HL-60/S4 treated with retinoic acid at 250 ng/mL for 4 days and 3 days (cell line): ENCODE data around the gene COL23A1.

Experiments used
- in situ Hi-C: fragments of 300-500 bp; cut with MboI; formaldehyde crosslinking; loops from 2 replicates; pipeline ENCODE4 v1.7.0; 2022; ENCODE audit warnings: low sequenced_read_pairs

COL23A1 gene

GRCh38 chr5:178278358-178279023 is 311.7 kb downstream of the COL23A1 start:
- in situ Hi-C loops = no loop called here

DNA sequence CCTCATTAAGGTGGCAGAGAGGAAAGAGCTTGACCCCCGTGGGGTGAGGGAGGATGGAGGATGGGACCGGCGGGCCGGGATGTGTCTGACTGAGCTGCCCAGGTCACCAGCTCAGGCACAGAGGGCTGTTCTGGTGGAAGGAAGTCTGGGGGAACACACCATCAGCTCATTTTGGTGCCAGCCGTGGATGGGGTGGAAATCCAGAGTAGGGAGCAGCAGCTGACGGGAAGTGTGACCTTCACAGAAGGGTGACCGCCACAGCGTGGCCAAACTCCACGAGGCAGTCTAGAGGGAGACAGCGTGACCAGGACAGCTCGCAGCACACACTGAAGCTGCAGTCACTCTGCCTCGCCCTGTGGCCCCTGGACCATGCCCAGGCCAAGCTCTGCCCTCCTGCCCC is 312.3 kb downstream of the COL23A1 start:
- in situ Hi-C loops = no loop called here

DNA sequence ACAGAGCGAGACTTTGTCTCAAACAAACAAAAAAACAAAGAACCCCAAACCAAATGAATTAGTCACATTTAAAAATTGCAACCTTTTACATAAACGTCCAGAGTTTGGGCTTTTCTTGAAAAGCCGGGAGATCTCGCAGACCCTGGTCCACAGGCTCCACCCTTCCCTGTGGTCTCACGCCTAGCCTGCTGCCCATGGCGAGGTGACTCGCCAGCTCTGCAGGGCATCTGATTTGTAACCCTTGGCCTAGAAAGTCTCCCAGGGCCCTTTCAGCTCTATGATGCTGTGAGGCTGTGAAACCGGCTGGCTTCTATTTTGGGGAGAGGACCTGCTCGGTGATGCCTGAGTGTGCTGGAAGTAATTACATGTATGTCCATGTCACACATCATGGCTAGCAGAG is 312.8 kb downstream of the COL23A1 start:
- in situ Hi-C loops = no loop called here

- in situ Hi-C loops = no loop called here
Measured at GRCh38 chr5:178274781-178275537, 315.2 kb downstream of the COL23A1 start.

- in situ Hi-C loops = no loop called here
Measured at GRCh38 chr5:178273665-178274541, 316.3 kb downstream of the COL23A1 start.

GRCh38 chr5:178273041-178273440 is 317.2 kb downstream of the COL23A1 start:
- in situ Hi-C loops = no loop called here

- in situ Hi-C loops = no loop called here
Measured at GRCh38 chr5:178272591-178272990, 317.6 kb downstream of the COL23A1 start.

GRCh38 chr5:178271726-178272479 is 318.3 kb downstream of the COL23A1 start:
- in situ Hi-C loops = no loop called here

DNA sequence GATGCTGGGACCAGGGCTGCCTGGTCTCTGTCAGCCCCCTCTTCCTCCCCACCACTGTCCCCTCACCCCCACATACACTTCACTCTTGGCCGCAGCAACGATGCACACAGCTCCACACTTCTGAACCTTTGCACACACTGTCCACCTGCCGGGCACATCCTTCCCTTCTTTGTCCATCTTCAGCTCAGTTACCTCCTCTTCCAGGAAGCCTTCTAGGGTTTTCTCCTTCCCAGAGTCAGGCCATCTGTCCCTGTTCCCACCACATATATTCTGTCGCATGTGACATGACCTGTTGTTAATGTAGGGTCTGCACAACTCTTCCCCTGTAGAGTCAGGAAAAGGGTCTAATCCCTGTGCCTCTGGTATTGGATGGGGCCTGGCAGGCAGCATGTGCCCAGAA is 319.0 kb downstream of the COL23A1 start:
- in situ Hi-C loops = no loop called here

DNA sequence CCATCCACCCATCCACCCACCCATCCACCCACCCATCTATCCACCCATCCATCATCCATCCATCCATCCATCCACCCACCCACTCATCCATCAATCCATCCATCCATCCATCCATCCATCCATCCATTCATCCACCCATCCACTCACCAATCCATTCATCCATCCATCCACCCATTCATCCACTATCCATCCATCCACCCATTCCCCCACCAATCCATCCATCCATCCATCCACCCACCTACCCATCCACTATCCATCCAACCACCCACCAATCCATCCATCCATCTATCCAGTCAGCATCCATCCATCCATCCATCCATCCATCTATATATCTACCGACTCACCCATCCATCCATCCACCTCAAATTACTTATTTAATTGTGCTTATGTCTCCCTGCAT is 320.7 kb downstream of the COL23A1 start:
- in situ Hi-C loops = no loop called here

DNA sequence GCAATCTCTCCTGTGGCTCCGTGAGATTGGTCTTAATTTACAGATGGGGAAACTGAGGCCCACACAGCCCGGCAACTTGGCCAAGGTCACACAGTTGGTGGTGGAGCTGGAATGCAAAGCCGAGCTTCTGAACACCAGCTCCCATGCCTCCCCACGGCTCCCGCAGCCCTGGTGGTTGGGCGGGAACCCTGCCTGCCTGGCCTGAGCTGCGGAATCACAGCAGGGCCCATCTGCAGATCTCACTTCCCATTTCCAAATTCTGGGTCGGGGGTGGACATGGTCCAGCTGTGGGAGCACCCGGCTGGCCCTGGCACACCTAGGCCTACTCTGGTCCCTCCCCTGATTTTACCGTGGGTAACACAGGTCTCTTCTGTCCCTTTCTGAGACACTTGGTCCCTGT is 322.3 kb downstream of the COL23A1 start:
- in situ Hi-C loops = no loop called here

- in situ Hi-C loops = no loop called here
Measured at GRCh38 chr5:178267245-178267644, 322.9 kb downstream of the COL23A1 start.

DNA sequence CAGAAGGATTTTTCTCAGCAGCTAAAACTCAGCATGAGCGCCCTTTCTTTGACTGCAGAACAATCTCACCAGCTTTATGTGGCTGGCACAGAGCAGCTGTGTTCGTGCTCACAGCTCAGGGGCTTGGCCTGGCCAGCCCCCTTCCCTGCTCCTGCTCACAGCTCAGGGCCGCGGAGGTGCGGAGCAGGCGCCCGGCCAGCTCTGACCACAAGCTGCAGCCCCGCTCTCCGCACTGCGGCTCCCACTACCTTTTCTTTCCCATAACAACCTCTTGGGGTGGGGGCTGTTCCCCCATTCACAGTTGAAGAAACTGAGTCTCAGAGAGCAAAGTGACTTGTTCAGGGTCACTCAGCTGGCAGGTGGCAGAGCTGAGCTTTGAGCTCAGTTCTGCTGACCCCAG is 323.6 kb downstream of the COL23A1 start:
- in situ Hi-C loops = no loop called here

DNA sequence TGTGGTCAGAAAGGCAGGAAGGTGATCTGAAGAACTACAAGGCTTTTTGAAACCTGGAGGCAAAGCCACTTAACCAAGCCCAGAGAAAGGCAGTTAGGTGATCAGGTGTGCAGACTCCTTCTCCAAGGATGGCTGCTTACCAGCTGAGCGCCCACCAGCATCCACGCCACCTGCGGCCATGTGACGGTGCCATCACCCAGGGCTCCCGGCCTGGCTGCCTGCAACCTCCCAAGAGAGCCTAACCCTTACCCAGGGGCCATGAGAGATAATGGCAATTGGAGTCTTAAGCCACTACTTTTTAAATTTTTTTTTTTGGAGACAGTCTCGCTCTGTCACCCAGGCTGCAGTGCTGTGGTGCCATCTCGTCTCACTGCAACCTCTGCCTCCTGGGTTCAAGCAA is 324.4 kb downstream of the COL23A1 start:
- in situ Hi-C loops = no loop called here

DNA sequence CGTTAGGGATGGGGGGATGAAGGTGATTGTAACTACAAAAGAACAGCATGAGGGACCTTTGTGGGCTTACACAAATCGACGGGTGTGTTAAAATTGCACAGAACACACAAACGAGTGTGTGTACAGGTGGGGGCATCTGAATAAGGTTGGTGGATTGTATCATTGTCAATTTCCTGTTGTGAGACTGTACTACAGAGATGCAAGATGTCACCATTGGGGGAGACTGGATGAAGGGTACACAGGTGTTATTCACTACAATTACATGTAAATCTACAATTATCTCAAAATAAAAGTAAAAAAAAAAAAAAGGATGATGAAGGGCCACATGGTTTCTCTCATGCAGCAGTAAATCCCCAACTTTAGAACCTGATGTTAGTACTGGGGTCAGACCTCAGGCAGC is 326.1 kb downstream of the COL23A1 start:
- in situ Hi-C loops = no loop called here

GRCh38 chr5:178261666-178262600 is 328.3 kb downstream of the COL23A1 start:
- in situ Hi-C loops = no loop called here

GRCh38 chr5:178259623-178260536 is 330.3 kb downstream of the COL23A1 start:
- in situ Hi-C loops = no loop called here

DNA sequence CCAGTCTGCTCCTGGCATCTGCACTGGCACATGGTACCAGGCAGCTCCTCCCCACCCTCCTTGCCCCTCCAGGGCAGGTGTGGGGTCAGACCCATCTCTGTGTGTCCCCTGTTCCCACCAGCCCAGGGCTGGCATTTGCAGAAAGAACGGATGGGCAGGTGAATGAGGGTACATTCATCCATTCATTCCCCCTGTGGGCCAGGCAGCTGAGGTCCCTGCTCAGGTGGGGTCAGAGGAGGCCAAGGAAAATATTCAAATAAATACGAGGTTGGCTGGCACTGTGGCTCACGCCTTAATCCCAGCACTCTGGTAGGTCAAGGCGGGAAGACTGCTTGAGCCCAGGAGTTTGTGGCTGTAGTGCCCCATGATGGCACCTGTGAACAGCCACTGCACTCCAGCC is 332.5 kb downstream of the COL23A1 start:
- in situ Hi-C loops = no loop called here

GRCh38 chr5:178256746-178257145 is 333.4 kb downstream of the COL23A1 start:
- in situ Hi-C loops = no loop called here
